Left cardiac atrium (tissue), 4 donors: ENCODE results near the gene ENTPD2. TPM values are rescaled to one million over a fixed set of nuclear protein-coding genes. Genes with fewer than 3 reads are reported as not detected.

ENCODE experiments used
- ATAC-seq, 2 donors: fragments of 200-7000 bp; cut with Tn5 transposase; one replicate each; pipeline ENCODE4 v1.9.1; 2020; ENCODE audit warnings: mild to moderate bottlenecking in 2 of 2, moderate library complexity in 2 of 2
- DNase-seq: peaks from one replicate; pipeline ENCODE4 v3.0.0-alpha.2; 2020
- intact Hi-C, 2 donors: fragments of 100-400 bp; cut with DNase I; formaldehyde crosslinking; loops; one replicate each; pipeline versions ENCODE4 v1.14.1 to v1.15.1; 2022 to 2023
- long read RNA-seq: library from polyadenylated mRNA; unstranded; transcript quantifications from one replicate; pipeline ENCODE4 v2.0.0, GENCODE V29; 2021
- total RNA-seq, 2 donors: library from RNA; stranded (reverse); fragmentation: NEBNext Ultra II Directional; extraction: Animal tissue kit (Norgen Biotek cat#: 25700); gene quantifications; one replicate each; pipeline ENCODE4 v1.2.1, GENCODE V29; 2021
- donor health status: DM: no; HTN: yes; CAD: no.
- donor health status: DM: no; HTN: yes; CAD: no; lungs with severe emphysema.
- donor health status: DM: yes; HTN: yes; CAD: no.
- donor health status: Dilated cardiomyopathy.

The ENTPD2 gene
- total RNA-seq: 1 to 10 TPM in 1 of 2 donors, under 1 TPM in 1; 0.60 to 2.2 TPM
- long read RNA-seq: 0 reads

DNA sequence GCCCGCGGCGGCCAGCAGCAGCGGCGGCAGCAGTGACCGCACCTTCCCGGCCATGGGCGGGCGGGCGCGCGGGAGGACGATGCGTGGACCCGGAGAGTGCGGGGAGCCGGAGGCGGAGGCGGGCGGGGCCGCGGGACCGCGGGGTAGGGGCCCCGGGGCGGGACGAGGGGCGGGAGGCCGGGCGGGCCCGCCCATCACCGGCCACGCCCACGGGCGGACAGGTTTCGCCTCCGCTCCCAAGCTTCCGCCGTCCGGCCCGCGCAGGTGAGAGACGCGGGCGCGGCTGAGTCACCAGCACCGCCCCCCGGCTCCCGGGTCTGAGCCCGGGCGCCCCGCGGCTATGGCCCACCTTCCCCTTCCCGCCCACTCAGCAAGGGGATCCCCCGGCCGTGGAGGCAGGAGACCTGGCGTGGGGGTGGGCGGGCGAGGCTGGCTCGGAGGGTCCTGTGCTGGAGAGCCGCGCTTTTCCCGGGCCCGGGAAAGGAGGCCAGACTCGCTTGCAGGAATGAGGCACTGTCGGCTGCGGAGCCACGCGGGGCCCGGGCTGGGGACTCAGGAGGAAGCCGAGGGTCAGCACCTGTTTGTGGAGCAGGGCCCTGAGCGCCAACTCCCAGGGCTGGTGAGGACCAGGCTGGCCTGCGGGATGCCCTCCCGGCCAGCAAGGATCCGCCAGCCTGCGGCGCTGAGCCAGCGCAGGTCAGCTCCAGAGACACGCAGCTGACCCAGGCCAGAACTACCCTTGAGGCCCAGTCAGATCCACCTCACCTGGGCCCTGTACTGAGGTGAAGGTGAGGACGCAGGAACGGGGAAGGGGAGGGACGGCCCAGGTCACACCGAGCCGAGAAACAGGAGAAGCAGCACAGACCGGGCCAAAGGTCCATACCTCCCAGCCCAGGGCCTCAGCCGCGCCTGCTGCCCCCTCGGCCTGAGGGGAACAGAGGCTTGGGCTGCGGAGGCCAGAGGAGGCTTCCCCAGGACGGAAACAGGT lies at the start of gene ENTPD2:
TSS of gene ENTPD2 (minus strand) at position 118 of the 988 bp plus-strand sequence. CDS start at position 54, 64 bp downstream.
- peak in 1 of 2 donors; percentile 32 for ATAC-seq

DNA sequence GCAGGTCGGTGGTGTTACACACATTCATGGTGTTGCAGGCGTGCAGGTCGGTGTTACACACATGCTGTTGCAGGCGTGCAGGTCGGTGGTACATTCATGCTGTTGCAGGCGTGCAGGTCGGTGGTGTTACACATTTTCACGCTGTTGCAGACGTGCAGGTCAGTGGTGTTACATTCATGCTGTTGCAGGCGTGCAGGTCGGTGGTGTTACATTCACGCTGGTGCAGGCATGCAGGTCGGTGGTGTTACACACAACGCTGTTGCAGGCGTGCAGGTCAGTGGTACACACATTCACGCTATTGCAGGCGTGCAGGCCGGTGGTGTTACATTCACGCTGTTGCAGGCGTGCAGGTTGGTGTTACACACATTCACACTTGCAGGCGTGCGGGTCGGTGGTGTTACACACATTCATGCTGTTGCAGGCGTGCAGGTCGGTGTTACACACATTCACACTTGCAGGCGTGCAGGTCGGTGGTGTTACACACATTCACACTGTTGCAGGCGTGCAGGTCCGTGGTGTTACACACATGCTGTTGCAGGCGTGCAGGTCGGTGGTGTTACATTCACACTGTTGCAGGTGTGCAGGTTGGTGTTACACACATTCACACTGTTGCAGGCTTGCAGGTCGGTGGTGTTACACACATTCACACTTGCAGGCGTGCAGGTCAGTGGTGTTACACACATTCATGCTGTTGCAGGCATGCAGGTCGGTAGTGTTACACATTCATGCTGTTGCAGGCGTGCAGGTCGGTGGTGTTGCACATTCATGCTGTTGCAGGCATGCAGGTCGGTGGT lies 49.5 kb upstream of the ENTPD2 start:
- DNase-seq (no peak), ATAC-seq (no peak)
- intact Hi-C loops: no loop called here

More for the DNA sequence above, at the start of gene ENTPD2:
- no peak for DNase-seq
- intact Hi-C loops: no loop called here

DNA sequence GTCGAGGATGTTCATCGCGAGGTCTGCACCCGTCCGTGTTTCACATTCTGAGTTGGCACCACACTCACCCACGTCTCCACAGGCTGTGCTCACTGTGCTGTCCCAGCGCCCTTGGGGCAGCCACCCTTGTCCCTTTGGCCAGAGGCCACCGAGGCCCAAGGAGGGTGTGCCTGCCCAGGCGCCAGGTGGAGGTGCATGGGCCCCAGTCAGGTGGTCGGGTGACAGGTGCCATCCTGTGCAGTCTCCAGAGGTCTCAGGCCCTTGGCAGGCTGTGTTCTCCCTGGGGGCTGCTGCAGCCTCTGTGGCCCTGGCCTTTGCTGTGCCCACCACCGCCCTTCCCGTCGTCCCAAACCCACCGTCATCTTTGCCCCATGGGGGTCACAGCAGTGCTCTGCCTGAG lies 45.4 kb upstream of the ENTPD2 start:
- ATAC-seq (no peak), DNase-seq (no peak)
- intact Hi-C loops: no loop called here

DNA sequence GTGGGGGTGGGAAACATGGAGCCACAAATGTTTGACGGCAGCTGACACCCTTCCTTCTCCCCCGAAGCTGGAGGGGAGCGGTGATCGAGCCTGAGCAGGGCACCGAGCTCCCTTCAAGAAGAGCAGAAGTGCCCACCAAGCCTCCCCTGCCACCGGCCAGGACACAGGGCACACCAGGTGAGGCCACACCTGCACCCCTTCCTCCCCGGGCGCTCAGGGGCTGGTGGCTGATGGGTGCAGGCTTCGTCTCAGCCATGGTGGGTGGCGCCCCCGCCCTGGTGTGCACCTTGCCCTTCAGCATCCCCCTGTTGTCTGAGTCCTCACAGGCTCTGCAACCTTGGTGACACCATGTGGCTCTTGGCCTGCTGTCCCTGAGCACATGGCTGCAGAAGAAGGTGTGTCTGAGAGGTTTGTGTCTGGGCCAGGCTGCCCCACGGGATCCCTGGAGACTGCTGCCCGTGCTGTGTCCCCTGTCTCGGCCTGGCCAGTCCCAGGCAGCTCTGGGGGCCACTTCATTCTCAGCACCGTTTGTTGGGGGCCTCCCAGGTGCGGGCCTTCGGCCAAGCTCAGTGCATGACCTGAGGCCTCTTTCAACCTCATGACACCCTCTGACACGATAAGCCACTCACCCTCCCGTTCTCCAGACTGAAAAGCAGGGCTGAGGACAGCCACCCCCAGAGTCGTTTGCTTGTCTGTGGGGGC lies 44.1 kb upstream of the ENTPD2 start:
- ATAC-seq (peak in 1 of 2 donors; percentile 22), DNase-seq (no peak)
- intact Hi-C loops: no loop called here

DNA sequence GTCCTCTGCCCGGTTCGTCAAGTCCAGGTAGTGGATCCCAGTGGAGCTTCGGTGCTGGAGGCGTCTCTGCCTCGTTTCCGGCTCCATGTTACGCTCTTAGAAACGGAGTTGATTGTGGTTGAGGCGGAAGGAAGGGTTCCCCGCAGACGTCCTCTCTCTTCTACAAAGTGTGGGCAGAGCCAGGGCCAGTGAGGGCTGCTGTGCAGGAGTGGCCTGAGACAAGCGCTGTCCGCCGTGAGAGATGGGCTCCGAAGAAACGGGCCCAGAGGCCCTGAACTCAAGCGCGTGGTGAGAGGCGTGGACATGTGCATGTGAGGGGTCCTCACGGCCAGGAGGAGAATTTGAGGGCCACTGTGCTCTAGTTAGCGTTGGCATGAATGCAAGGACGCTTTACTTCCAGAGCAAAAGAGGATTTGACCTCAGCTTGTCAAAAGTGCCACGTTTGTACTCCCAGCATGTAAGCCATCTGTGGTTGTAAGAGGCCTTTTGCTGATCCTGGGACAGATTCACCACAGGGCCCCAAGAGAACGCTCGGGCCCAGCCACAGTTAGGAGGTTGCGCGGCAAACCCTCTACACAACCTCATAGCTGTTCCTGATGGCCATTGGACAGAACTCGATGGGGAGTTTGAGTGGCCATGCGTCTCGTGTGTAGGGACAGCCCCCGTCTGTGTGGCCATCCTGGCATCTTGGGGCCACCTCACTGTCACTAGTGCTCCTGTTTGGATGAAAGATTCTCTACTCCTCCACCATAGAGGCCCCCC lies 43.1 kb upstream of the ENTPD2 start:
- ATAC-seq (no peak), DNase-seq (no peak)
- intact Hi-C loops: no loop called here

DNA sequence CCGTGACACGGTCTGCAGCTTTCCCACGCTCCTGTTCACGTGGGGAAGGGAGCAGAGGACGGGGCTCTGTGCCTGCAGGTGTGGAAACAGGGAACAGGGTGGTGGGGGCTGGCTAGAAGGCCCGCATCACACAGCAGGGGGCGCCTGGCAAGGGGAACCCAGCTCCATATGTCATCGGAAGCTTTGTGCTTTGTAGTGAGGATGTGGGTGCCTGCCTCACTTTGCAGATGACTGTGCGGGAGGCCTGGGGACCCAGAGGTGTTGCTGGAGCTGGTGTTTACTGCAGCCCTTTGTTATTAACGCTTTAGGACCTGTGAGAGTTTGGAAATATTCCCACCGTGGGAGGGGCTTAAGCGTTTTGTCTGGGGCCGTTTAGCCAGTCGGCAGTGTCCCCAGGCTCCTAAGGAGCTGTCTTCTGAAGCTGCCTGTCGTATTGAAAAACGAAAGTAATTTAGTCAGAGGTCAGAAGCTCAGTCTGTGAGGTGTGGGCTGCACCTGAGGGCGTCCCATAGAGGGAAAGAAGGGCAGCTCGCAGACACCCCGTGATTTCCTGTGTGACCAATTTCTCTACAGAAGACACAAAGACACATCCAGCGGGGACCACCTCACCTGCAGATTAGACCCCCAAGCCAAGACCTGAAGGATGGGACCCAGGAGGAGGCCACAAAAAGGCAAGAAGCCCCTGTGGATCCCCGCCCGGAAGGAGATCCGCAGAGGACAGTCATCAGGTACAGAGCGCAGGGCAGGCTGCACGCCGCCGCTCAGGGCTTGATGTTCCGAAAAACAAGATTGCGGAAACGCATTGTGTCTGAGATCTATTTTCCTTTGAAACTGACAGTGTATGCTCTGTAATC lies 42.0 kb upstream of the ENTPD2 start:
- DNase-seq (peak; percentile 27), ATAC-seq (peak; percentile 29 to 47)
- intact Hi-C loops: no loop called here

DNA sequence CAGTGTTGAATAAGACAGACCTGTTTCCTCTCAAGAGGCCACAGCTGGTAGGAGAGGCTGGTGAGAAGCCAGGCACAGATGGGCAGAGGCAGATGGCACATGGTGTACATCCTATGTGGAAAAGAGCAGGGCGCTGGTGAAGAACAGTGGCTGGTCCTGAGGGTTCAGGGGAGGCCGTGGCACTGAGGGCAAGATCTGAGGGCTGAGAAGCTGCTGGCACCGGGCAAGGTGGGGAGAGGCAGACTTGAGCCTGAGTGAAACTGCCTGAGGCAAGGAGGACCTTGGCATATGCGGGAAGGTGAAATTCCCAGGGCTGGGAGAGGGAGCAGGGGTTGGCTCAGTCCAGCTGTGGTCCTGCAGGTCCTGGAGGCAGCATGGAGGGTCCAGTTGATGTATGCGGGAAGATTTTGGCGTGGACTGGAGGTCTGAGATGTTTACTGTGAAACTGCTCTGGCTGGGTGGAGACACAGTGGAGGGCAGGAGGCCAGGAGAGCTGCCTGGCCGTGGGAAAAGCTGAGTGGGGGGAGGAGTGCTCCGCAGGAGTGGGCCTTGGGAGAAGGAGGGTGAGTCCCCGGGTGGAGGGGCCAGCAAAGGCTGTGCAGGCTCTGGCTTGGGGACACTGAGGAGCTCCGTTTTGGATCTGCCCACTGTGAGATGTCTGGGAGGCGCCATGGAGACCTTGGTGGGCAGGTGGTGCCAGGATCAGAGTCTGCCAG lies 35.5 kb upstream of the ENTPD2 start:
- ATAC-seq (no peak), DNase-seq (peak; percentile 19)
- intact Hi-C loops: no loop called here

DNA sequence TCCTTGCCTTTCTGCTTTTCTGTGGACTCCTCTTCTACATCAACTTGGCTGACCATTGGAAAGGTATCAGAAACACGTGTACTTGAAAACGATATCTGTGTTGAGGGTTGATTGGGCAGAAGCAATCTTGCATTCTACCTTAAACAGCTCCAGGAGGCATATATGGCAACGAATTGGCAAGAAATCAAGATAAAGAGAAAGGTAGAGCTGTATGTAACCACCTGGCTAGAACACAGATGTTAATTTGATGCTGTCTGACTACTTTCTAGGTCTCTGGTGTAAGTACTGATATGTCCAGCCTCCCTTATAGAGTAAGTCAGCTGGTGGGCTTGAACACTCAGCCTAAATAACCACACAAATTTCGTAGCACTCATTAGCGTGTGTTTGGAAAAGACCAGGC lies 34.3 kb upstream of the ENTPD2 start:
- ATAC-seq (no peak), DNase-seq (no peak)
- intact Hi-C loops: no loop called here

DNA sequence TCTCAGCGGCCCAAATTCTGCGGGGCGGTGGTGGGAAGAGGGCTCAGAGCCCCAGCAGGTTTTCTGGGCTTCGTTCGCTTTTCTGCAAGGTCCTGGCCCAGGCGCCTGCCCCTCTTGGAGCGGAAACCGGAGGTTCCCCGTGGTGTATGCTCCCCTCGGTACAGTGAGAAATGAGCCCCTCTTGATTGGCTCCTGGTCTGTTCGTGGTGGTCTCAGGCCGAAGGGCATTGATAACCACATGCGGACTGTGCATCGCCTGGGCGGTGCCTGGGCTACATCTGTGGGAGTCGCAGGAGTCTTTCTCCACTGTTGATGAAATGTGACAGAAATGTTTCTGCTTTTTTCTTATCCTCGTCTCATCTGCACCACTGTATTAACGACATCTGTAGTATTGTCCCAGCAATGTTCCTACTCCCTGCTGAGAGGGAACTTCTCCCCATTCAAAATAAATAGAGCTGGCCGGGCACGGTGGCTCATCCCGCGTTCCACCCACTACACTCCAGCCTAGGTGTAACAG lies 33.6 kb upstream of the ENTPD2 start:
- ATAC-seq: peak in 1 of 2 donors; percentile 0
- DNase-seq: peak; percentile 34
- intact Hi-C loops: no loop called here

DNA sequence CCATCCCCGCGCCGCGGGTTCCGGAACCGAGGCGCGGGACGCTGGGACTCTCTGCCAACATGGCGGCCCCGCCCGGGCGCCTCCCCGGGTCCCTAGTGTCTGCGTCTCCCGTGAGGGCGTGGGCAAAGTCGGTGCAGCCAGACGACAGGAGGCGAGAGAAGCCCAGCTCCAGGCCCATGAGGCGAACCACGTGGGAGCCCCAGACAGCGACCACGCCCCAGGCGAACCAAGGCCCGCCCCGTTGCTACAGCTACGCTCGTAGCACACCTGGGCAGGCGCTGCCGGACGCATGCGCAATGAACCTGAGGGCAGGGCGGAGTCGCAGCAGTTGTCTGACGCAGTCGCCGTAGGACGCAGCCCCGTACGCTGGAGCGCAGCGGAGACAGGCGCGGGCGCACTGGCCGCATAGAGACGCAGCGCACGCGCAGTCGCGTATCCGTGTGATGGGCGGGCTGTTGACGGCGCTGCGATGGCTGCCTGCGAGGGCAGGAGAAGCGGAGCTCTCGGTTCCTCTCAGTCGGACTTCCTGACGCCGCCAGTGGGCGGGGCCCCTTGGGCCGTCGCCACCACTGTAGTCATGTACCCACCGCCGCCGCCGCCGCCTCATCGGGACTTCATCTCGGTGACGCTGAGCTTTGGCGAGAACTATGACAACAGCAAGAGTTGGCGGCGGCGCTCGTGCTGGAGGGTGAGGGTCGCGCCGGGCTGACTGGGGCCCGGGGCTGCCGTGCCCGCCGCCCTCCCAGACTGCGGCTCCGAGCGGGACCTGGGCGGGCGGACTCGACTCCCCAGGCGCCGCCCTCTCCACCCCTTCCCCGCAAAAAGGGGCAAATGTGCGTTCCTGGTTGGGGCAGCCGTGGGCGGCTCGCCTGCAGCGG lies 32.9 kb upstream of the ENTPD2 start, which contains the start of gene MAN1B1:
TSS of gene MAN1B1 (plus strand) at position 455 of the 878 bp plus-strand sequence. CDS start at position 470, 15 bp downstream.
- intact Hi-C loops: no loop called here
- ATAC-seq (peak; percentile 92 to 95), DNase-seq (peak; percentile 99)

DNA sequence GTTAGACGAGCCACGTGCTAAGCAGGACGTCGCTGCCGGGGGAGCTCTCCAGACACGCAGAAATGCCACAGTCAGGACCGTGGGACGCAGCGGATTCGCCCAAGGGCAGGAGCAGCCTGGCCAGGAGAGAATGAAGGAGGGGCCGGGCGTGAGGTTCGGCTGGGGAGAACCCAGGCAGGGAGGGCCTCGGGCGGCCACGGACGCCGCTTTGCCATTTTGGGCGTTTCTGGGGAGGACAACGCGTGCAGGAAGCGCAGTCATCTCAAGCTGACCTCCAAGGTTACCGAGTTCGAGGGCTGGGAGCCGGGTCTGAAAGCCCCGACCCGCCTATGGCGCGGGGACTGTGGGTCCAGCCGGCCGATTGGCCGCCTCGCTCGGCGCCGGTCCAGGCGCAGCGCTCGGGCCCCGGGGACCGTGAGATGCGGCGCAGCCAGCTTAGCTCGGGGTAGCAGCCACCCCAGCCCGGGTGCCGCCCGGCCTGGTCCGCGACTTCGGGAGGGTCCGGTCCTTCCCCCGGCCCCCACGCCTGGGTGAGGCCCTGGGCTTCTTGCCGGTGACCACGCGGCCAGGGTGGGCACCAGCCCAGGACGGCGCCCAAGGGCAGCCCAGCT lies 32.2 kb upstream of the ENTPD2 start:
- intact Hi-C loops: no loop called here
- ATAC-seq: peak; percentile 38 to 40
- peak; percentile 68 for DNase-seq

DNA sequence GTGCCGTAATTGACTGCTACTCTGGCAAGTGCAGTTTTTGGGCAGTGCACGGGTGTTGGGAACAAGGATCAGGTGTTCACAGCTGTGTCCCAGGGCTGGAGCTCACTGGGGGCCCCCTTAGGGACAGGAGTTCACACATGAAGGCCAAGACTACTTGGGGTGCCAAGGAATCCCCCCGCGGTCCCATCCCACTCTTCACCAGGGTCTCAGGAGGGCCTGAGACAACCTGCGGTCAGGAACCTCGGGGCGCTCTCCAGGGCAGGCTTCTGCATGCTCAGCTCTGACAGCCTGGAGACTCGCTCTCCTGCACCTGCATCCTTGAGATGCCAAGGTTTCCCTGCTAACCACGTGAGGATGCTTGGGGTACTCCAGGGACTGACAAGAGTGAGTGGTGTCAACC lies 30.7 kb upstream of the ENTPD2 start:
- intact Hi-C loops: no loop called here
- DNase-seq: no peak
- ATAC-seq: no peak

DNA sequence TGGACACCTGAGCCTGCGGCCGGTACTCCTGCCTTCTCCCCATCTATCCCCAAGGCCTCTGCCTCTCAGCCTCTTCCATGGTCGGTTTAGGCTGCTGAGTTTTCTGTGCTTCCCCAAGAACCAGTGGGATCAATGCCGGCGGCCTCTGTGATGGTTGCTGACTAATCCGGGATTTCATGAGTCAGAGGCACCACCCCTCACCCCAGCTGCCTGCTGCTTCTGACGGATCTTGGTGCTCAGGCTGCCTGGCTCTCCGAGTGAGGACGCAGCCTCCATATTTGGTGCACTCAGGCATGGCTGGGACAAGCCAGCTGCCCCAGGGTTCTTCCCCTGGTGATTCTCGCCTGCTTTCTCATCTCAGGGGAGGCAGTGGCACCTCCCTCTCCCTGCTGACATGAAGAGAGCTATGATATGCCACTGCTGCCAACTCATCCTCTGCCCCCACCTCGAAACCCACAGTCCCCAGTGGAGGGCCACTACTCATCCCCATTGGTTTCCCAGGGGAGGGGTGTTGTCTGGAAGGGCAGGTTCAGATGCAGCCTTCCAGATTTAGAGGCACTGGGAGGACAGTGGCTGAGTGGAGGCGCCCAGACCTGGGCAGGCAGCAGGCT lies 29.6 kb upstream of the ENTPD2 start:
- ATAC-seq (peak in 1 of 2 donors; percentile 4), DNase-seq (peak; percentile 80)
- intact Hi-C loops: no loop called here

DNA sequence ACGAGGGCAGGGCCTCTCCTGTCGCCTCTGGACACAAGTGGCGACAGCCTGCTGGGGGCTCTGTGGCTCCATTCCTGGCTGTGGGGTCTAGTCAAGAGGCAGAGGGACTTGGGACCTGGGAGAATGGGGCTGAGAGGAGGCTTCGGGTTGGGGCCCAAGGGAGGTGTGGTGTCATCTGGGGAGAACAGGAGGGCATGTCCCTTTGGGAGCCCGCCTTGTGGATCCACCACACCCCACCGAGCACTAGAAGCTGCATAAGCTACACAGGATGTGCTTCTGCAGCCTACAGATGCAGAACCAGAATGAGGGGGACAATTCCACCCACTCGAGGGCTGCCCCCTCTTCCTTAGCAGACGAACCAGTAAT lies 29.0 kb upstream of the ENTPD2 start:
- intact Hi-C loops: no loop called here
- ATAC-seq (no peak), DNase-seq (no peak)
